Measurements from ENCODE around the gene CRYGD. TPM values are rescaled to one million over a fixed set of nuclear protein-coding genes. Genes with fewer than 3 reads are reported as not detected.

Gene CRYGD
- total and polyA plus RNA-seq, 2 donors (not counting 3 experiments of a cell fraction or from before 2014, with no cell fraction given): not detected

- BruUV-seq (replicated peaks): no TSS peak
- Histone ChIP-seq H3K4me2 (ENCODE audit: insufficient read depth, low read length) (no peak overlapping the region), H3K9me3 (replicated peaks; ENCODE audit: control insufficient read depth, insufficient read depth, low read length) (no peaks in the 10 kb centered on the region), H3K9ac (replicated peaks; ENCODE audit: extremely low read depth, insufficient read depth, low read length) (no peak overlapping the region), H2AFZ (ENCODE audit: low read depth, low read length) (no peak overlapping the region), H3K4me1 (ENCODE audit: control insufficient read depth, extremely low read depth, insufficient read depth, low read length) (no peaks in the 10 kb centered on the region), H3K79me2 (ENCODE audit: control insufficient read depth, insufficient read depth, low read length) (no peaks in the 10 kb centered on the region), H3K36me3 (ENCODE audit: control insufficient read depth in 2 of 2, extremely low read depth in 1 of 2, insufficient read depth in 2 of 2, low read length in 2 of 2) (no peaks in the 10 kb centered on the region), H3K27ac (ENCODE audit: insufficient read depth, low read depth, low read length) (no peak overlapping the region), H3K27me3 (ENCODE audit: control insufficient read depth in 2 of 2, insufficient read depth in 2 of 2, low read length in 2 of 2) (no peaks in the 10 kb centered on the region), H4K20me1 (replicated peaks; ENCODE audit: control insufficient read depth, extremely low read depth, insufficient read depth, low read length) (no peaks in the 10 kb centered on the region), H3K4me3 (replicated peaks in 1 of 3; ENCODE audit: insufficient read depth in 1 of 3, low read depth in 1 of 3, low read length in 3 of 3) (no peak overlapping the region), H3K9me1 (replicated peaks; ENCODE audit: control insufficient read depth, extremely low read depth, insufficient read depth, low read length) (no peaks in the 10 kb centered on the region)
- ChIA-PET POLR2A (no interaction called here), CTCF (interaction anchor here (0.5 kb wide), 1 partner anchor 26 kb away, joined by 3 read pairs; no protein-coding TSS in a partner anchor)
- dilution Hi-C loops (cut with MboI; ENCODE audit: extremely low pct_ligation_motif_present, low sequenced_read_pairs): no loop called here
- DNase-seq (ENCODE audit: low read depth, low spot score) (no peak), FAIRE-seq (no peak)
- intact Hi-C loops (cut with micrococcal nuclease): no loop called here
- TF ChIP-seq MAX (IDR thresholded peaks at IDR 0.05; ENCODE audit: insufficient read depth, insufficient read length) (no peak), JUN (IDR thresholded peaks at IDR 0.05; ENCODE audit: borderline replicate concordance, insufficient read depth, insufficient read length, low read depth) (no peak), GATA2 (IDR thresholded peaks at IDR 0.05; ENCODE audit: insufficient read depth, insufficient read length, low read depth, low read length) (no peak), EZH2 (IDR thresholded peaks at IDR 0.05; ENCODE audit: borderline replicate concordance, low read depth, low read length, severe bottlenecking) (no peak), CTCF (IDR thresholded peaks at IDR 0.05; ENCODE audit: extremely low read depth in 1 of 2, insufficient read depth in 1 of 2, low read depth in 1 of 2, low read length in 2 of 2) (no peak), FOS (IDR thresholded peaks at IDR 0.05; ENCODE audit: borderline replicate concordance, insufficient read depth, low read length) (no peak), MYC (IDR thresholded peaks at IDR 0.05; ENCODE audit: low read depth, low read length) (no peak), POLR2AphosphoS5 (IDR thresholded peaks at IDR 0.05; ENCODE audit: insufficient read depth, low read depth, low read length) (no peak), POLR2A (IDR thresholded peaks at IDR 0.05; ENCODE audit: low read depth, low read length) (no peak)
These were observed 25.8 kb upstream of the CRYGD start for GRCh38 chr2:208150094-208150493.

All from endothelial cell of umbilical vein (primary cell).